ENCODE results near the gene EXOC3L1. TPM values are rescaled to one million over a fixed set of nuclear protein-coding genes. Genes with fewer than 3 reads are reported as not detected.

EXOC3L1 gene, protein sequence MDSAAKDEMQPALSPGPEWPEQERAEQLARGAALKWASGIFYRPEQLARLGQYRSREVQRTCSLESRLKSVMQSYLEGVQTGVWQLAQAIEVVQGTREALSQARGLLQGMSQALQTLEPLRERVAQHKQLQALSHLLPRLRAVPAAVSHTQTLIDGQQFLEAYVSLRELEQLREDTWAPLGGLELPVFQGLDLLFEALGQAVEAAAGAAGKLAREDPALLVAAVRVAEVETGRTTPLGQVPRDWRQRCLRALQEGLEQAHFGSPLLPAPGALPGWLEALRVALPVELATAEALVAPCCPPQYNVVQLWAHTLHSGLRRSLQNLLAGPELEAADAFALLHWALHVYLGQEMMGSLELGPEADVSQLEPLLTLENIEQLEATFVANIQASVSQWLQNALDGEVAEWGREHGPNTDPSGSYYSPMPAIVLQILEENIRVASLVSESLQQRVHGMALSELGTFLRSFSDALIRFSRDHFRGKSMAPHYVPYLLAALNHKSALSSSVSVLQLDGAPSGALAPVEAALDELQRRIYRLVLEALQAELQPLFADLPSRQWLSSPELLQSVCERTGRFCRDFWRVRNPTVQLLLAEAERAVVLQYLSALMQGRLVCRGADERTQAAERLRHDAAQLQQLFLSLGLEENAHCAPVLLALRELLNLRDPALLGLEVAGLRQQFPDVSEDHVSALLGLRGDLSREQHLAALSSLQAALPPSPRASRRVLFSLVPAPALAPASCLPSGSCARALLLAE
- polyA plus RNA-seq (2011; rRNA removed) (not detected in 2 replicates), polyA minus RNA-seq (2011; rRNA and poly(A)+ RNA removed) (not detected in 2 replicates)

DNA sequence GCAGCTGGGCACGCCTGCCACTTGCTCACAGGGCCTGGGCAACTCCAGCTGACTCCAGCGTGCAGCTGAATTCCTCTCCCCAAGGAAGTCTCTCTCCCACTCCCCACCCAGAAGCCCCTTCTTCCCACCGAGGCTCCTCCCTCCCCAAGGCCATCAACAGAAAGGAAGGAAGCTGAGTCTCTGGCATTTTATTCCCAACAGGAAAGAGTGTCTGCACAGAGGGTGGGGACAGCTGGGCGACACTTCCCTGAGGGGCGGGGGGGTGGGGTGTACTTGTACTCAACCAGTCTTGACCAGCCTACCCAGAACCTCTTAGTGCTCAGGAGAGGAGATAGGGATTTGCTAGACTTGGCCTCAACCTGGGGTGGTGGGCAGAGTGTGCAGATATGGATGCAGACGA lies at the start of gene EXOC3L1:
TSS of gene EXOC3L1 (minus strand) at position 96 of the 400 bp plus-strand sequence. CDS start 460 bp downstream, outside the sequence.
- no peak for DNase-seq (ENCODE audit: low read depth)
- Histone ChIP-seq H3K36me3 (ENCODE audit: control insufficient read depth, insufficient read depth, low read length) (peaks cover 4% of the 10 kb centered on the region; the same call in 1 of the 2 replicates), H3K27me3 (ENCODE audit: control insufficient read depth, insufficient read depth, low read length) (no peaks in the 10 kb centered on the region), H3K4me3 (ENCODE audit: low read depth, low read length) (no peak within 1 kb of the TSS)
- TF ChIP-seq, protein P1, sequence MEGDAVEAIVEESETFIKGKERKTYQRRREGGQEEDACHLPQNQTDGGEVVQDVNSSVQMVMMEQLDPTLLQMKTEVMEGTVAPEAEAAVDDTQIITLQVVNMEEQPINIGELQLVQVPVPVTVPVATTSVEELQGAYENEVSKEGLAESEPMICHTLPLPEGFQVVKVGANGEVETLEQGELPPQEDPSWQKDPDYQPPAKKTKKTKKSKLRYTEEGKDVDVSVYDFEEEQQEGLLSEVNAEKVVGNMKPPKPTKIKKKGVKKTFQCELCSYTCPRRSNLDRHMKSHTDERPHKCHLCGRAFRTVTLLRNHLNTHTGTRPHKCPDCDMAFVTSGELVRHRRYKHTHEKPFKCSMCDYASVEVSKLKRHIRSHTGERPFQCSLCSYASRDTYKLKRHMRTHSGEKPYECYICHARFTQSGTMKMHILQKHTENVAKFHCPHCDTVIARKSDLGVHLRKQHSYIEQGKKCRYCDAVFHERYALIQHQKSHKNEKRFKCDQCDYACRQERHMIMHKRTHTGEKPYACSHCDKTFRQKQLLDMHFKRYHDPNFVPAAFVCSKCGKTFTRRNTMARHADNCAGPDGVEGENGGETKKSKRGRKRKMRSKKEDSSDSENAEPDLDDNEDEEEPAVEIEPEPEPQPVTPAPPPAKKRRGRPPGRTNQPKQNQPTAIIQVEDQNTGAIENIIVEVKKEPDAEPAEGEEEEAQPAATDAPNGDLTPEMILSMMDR (IDR thresholded peaks at IDR 0.05; ENCODE audit: insufficient read depth, low read depth, low read length), result no peak
- ChIA-PET CTCF (interaction anchor here (1.0 to 1.6 kb wide), 4 partner anchors 29 to 236 kb away, joined by 3 to 4 read pairs (median 4); no protein-coding TSS in a partner anchor), POLR2A (no interaction called here)

GRCh38 chr16:67238806-67239470 lies 49.0 kb upstream of the EXOC3L1 start:
- no peak for DNase-seq (ENCODE audit: low read depth)
- Histone ChIP-seq H3K4me3 (ENCODE audit: low read depth, low read length) (no peak overlapping the region), H3K36me3 (ENCODE audit: control insufficient read depth, insufficient read depth, low read length) (peaks cover 35% of the 10 kb centered on the region), H3K27me3 (ENCODE audit: control insufficient read depth, insufficient read depth, low read length) (no peaks in the 10 kb centered on the region)
- CTCF ChIA-PET, result interaction anchor here (0.7 to 2.0 kb wide), 3 partner anchors 12 to 70 kb away, joined by 3 to 15 read pairs (median 3); partner anchors contain the start of gene TMEM208
- POLR2A ChIA-PET, result no interaction called here
- TF ChIP-seq, protein P1 (IDR thresholded peaks at IDR 0.05; ENCODE audit: insufficient read depth, low read depth, low read length), result no peak

GRCh38 chr16:67238278-67238575 lies 48.3 kb upstream of the EXOC3L1 start:
- Histone ChIP-seq H3K4me3 (ENCODE audit: low read depth, low read length) (no peak overlapping the region), H3K27me3 (ENCODE audit: control insufficient read depth, insufficient read depth, low read length) (no peaks in the 10 kb centered on the region), H3K36me3 (ENCODE audit: control insufficient read depth, insufficient read depth, low read length) (peaks cover 37% of the 10 kb centered on the region)
- TF ChIP-seq, protein P1 (IDR thresholded peaks at IDR 0.05; ENCODE audit: insufficient read depth, low read depth, low read length), result no peak
- ChIA-PET POLR2A (no interaction called here), CTCF (interaction anchor here (2.0 kb wide), 1 partner anchor 11 kb away, joined by 15 read pairs; the partner anchor contains the start of gene TMEM208)
- no peak for DNase-seq (ENCODE audit: low read depth)

- CTCF ChIA-PET, result interaction anchor here (0.6 to 2.0 kb wide), 3 partner anchors 10 to 111 kb away, joined by 4 to 15 read pairs (median 5); partner anchors contain the start of gene TMEM208
- Histone ChIP-seq H3K4me3 (ENCODE audit: low read depth, low read length) (no peak overlapping the region), H3K36me3 (ENCODE audit: control insufficient read depth, insufficient read depth, low read length) (peaks cover 37% of the 10 kb centered on the region), H3K27me3 (ENCODE audit: control insufficient read depth, insufficient read depth, low read length) (no peaks in the 10 kb centered on the region)
- TF ChIP-seq, protein P1 (IDR thresholded peaks at IDR 0.05; ENCODE audit: insufficient read depth, low read depth, low read length), result no peak
- POLR2A ChIA-PET, result no interaction called here
- DNase-seq (ENCODE audit: low read depth), result no peak
Observed at GRCh38 chr16:67237396-67238277, 47.7 kb upstream of the EXOC3L1 start.
